Activated CD8-positive, alpha-beta memory T cell treated with anti-CD3 and anti-CD28 coated beads for 36 hours (primary cell): Measurements from ENCODE around the gene C19orf73. TPM values are rescaled to one million over a fixed set of nuclear protein-coding genes. Genes with fewer than 3 reads are reported as not detected.
"Not testable (repeated sequence)": the region's sequence is repeated elsewhere in the genome, so short reads cannot be mapped to it uniquely, and the experiment has no call there.

ENCODE experiments used
- CTCF ChIA-PET: fragments of 350-600 bp; sonication (Branson Sonifier 250); formaldehyde crosslinking; loops from one replicate; lab custom pipeline; 2021; ENCODE audit warnings: antibody characterized with exemption; lab: Charles Lee
- POLR2A ChIA-PET: fragments of 350-600 bp; sonication (Branson Sonifier 250); formaldehyde crosslinking; loops from one replicate; lab custom pipeline; 2021; ENCODE audit warnings: antibody characterized with exemption; lab: Charles Lee
- total RNA-seq, 2 experiments: library from RNA; stranded (reverse); gene quantifications; one replicate each; pipeline ENCODE4 v1.2.3, GENCODE V29; 2021

The C19orf73 gene
- total RNA-seq, 2 experiments from 2014 or later = 1.0 to 1.4 TPM

DNA sequence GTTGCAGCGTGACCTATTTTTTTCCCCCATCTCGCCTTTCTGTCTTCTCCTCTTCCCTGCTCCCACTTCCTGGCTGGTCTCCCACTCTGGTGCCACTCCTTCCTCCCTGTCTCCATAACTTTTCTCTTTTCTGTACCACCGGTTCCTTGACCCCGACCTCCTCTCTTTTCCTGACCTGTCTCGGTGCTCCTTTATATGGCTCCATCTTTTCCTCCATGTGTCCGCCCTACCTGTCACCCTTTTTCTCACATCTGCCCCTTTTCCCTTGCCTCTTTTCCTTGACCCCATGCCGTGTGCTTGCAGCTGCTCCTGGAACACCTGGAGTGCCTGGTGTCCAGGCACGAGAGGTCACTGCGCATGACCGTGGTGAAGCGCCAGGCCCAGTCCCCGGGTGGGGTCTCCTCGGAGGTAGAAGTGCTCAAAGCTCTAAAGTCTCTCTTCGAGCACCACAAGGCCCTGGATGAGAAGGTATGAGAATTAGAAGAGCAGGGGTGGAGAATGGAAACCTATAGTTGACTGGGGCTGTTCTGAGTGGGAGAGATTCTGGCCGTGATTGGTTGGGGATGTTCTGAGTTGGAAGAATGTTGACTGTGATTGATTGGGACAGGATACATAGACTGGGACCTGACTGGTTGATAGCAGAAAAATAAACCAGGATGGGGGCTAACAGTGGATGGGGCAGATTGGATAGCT is 9.7 kb upstream of the C19orf73 start:
- ChIA-PET POLR2A (interaction anchor here (1.0 kb wide), 1 partner anchor 14 kb away, joined by 5 read pairs; no protein-coding TSS in a partner anchor), CTCF (interaction anchor here (1.1 to 2.8 kb wide), 6 partner anchors 9 to 70 kb away, joined by 4 to 11 read pairs (median 6); partner anchors contain the start of genes C19orf73, LIN7B and PPFIA3)

DNA sequence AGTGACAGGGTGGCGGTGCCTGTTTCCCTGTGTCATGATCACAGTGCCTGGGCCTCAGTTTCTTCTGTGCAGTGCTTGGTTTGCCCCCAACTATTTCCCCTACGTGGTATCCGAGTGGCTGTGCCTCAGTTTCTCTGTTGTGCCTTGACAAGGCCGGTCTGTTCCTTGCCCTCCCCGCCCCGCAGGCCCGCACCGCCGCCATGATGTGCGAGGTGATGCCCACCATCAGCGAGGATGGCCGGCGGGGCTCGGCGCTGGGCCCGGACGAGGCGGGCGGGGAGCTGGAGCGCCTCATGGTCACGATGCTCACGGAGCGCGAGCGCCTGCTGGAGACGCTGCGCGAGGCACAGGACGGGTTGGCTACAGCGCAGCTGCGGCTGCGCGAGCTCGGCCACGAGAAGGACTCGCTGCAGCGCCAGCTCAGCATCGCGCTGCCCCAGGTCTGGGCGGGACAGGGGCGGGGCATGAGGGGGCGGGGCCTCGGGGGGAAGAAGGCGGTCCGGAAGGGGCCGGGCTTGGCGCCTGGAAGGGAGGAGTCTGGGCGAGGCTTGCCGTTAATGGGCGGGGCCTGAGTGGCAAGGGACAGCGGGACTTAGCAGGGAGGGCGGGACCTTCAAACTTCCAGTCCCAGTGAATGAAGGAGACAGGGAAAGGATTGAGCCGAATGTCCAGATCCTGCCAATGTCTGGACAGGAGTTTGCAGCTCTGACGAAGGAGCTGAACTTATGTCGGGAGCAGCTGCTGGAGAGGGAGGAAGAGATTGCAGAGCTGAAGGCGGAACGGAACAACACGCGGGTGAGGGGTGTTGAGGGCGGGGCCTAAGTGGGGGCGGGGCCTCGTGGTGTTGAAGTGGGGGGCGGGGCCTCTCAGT is 9.0 kb upstream of the C19orf73 start:
- ChIA-PET POLR2A (interaction anchor here (0.6 to 1.0 kb wide), 2 partner anchors 8 to 13 kb away, joined by 3 to 5 read pairs; partner anchors contain the start of gene PPFIA3), CTCF (interaction anchor here (1.0 to 2.8 kb wide), 7 partner anchors 9 to 71 kb away, joined by 3 to 11 read pairs (median 5); partner anchors contain the start of genes C19orf73, LIN7B and PPFIA3)

DNA sequence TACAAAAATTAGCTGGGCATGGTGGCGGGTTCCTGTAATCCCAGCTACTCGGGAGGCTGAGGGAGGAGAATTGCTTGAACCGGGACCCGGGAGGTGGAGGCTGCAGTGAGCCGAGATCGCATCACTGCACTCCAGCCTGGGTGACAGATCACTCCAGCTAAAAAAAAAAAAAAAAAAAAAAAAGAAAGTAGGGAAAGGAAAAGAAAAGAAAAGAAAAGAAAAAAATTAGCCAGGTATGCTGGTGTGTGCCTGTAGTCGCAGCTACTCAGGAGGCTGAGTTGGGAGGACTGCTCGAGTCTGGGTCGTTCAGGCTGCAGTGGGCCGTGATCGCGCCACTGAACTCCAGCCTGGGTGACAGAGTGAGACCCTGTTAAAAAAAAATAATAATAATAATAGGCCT is 8.3 kb upstream of the C19orf73 start:
- ChIA-PET POLR2A (interaction anchor here (1.1 kb wide), 1 partner anchor 13 kb away, joined by 4 read pairs; the partner anchor contains the start of gene LIN7B), CTCF (interaction anchor here (0.6 to 2.4 kb wide), 7 partner anchors 8 to 184 kb away, joined by 3 to 11 read pairs (median 5); partner anchors contain the start of genes C19orf73, LIN7B and PPFIA3)

DNA sequence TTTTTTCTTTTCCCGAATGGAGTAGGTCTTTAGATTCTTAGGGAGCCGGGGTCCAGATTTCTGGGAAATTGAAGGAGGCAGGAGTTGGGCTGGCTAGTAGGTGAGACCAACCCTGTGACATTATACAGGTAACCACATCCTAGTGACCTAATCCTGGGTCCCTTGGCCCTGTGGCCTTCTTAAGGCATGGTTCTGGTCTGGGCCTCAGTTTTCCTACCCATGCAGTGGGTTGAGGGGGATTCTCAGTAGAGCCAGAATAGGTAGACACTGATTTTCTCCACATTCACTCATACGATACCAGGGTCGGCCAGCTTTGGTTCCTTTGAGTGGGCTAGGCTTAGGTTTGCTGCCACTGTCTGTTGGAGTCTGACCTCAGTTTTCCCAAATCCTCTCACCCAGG is 7.6 kb upstream of the C19orf73 start:
- CTCF ChIA-PET = interaction anchor here (0.6 to 2.4 kb wide), 4 partner anchors 12 to 183 kb away, joined by 3 to 11 read pairs (median 8); partner anchors contain the start of gene LIN7B

DNA sequence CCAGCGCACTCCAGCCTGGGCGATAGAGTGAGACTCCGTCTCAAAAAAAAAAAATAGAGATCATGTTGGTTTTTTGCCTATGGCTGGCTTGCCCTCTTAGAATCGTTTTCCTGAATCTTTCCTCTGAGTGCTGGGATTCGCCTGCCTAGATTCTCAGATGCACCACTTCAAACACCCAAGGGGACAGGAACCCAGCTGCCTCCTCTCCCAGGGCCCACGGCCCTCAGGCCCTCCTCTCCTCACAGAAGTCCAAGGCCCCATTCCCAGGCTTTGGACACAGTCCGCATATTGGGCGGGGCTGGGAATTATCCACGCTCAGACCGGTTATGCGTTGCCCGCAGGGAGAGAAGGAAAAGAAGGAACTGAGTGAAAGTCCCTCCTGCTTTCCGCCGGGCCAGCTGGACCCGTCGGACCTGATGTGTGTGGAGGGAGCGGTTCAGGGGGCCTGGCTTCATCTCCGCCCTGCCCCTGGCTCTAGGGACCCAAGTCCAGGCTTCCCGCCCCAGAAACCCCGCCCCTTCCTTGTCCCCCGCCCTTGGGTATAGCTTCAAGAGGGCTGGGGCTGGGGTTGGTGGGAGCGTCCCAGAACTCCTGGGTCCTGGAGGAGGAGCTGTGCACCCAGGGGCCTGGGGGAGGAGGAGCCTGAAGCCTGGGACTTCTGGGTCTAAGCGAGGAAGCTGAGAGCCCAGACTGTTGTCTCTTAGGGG is 6.2 kb upstream of the C19orf73 start:
- ChIA-PET CTCF (interaction anchor here (1.2 to 1.4 kb wide), 2 partner anchors 11 to 27 kb away, joined by 3 to 10 read pairs; partner anchors contain the start of gene LIN7B), POLR2A (no interaction called here)

More for the DNA sequence above, 7.6 kb upstream of the C19orf73 start:
- POLR2A ChIA-PET = interaction anchor here (0.8 to 1.1 kb wide), 2 partner anchors 12 to 22 kb away, joined by 4 to 8 read pairs; partner anchors contain the start of gene LIN7B

DNA sequence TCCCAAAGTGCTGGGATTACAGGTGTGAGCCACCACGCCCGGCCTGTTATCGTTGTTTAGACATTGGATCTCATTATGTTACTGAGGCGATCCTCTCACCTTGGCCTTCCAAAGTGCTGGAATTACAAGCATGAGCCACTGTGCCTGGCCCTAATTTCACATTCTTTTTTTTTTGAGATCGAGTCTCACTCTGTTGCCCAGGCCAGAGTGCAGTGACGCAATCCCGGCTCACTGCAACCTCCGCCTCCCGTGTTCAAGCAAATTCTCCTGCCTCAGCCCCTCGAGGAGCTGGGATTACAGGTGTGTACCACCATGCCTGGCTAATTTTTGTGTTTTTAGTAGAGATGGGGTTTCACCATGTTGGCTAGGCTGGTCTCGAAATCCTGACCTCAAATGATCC is 4.3 kb upstream of the C19orf73 start:
- CTCF ChIA-PET = not testable (repeated sequence)
- POLR2A ChIA-PET = interaction anchor here (0.6 kb wide), 1 partner anchor 142 kb away, joined by 5 read pairs; no protein-coding TSS in a partner anchor

DNA sequence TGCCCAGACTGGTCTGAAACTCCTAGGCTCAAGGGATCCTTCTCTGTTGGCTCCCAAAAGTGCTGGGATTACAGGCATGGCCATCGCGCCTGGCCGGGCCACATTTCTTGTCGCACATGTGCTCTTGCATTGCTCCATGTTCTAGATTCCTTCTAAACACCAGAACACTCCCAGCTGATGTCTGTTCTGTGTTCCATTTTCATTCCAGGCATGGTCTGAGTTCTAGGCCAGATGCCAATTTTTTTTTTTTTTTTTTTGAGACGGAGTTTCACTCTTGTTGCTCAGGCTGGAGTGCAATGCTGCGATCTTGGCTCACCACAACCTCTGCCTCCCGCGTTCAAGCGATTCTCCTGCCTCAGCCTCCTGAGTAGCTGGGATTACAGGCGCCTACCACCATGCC is 2.9 kb upstream of the C19orf73 start:
- POLR2A ChIA-PET = not testable (repeated sequence)

DNA sequence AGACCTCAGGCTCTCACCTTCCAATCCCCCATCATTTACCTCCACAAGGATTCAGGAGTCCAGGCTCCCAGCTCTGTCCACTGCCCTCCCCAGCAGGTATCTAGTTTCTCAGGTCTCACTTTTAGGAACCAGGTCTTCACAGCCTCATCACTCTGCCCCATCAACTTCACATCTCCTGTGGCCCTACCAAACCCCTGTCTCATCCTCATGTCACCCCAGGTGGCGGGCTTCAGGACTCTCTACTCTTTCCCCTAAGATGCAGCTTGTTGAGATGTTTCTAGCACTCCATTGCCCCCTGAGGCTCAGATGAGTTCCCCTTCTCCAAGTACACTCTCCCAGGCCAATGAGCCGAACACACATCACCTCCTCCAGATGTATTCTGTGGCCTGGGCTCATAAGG is 1.9 kb upstream of the C19orf73 start:
- POLR2A ChIA-PET = no interaction called here
- CTCF ChIA-PET = interaction anchor here (1.0 to 1.8 kb wide), 3 partner anchors 9 to 129 kb away, joined by 3 to 6 read pairs (median 3); no protein-coding TSS in a partner anchor

More for the DNA sequence above, 2.9 kb upstream of the C19orf73 start:
- CTCF ChIA-PET = not testable (repeated sequence)

DNA sequence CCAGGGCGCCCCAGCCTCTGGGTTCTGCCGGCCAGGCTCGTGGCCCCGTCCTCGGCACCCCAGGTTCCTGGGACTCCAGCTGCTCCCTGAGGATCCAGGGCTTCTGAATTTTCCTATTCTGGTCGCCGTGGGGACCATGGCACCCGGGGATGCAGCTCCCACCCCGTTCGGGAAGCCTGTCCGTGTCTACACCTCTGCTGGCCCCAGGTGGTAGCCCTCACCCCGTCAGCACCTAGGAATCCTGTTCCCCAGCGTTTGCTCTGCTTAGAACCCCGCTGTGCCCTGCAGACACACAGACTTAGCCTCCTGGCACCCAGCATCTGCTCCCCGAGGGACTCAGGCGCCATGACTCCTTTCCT is 1.4 kb upstream of the C19orf73 start:
- ChIA-PET CTCF (interaction anchor here (1.2 to 2.0 kb wide), 6 partner anchors 8 to 128 kb away, joined by 3 to 7 read pairs (median 5); no protein-coding TSS in a partner anchor), POLR2A (interaction anchor here (0.5 to 1.3 kb wide), 4 partner anchors 8 to 1215 kb away, joined by 3 to 5 read pairs (median 4); no protein-coding TSS in a partner anchor)

DNA sequence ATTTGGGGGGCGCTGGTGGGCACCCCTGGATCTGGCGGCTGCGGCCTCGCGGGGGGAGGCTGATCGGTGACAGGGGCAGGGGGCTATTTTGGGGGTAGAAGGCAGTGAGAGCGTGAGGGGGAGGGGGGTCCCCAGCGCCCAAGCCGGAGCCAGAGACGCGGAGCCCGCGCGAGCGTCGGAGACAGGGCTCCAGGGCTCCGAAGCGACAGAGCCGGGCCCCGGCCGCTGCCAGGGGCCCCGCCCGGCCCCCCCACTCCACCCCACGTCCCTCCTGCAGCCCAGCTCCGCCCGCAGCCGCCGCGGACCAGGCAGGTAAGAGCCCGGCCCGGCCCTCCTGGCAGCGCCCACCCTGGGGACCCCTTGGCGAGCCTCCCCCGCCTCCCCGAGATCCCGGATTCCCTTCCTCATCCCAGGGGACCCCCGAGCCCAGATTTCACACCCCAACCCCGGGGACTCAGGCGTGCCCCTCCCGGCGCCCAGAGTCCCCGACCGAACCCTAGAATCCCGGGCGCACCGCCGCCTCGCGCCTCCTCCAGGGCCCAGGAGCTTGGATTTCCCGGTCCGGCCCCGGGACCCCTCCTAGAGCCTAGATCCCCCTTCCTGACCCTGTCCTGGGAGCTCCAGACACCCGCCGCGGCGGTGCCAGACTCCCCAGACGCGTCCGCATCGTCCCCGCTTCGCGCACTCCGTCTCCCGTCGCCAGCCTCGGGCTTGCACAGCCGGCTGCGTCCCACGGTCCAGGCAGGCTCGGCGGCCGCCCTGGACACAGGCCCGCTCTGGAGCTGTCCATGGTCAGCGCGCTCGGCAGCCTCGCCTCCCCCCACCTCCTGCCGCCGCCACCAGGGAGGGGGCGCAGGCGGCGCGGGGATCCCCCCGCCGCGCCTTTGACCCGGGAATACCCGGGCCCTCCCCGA is 725 bp upstream of the C19orf73 start, which contains the start of gene PPFIA3:
Gene PPFIA3, plus strand, starts transcription at position 134 of the 914 bp plus-strand sequence. CDS start 8,330 bp downstream, outside the sequence.
- POLR2A ChIA-PET = interaction anchor here (0.5 to 1.3 kb wide), 5 partner anchors 8 to 1216 kb away, joined by 3 to 5 read pairs (median 3); no protein-coding TSS in a partner anchor
- CTCF ChIA-PET = interaction anchor here (1.2 to 2.0 kb wide), 6 partner anchors 8 to 127 kb away, joined by 3 to 7 read pairs (median 5); no protein-coding TSS in a partner anchor

DNA sequence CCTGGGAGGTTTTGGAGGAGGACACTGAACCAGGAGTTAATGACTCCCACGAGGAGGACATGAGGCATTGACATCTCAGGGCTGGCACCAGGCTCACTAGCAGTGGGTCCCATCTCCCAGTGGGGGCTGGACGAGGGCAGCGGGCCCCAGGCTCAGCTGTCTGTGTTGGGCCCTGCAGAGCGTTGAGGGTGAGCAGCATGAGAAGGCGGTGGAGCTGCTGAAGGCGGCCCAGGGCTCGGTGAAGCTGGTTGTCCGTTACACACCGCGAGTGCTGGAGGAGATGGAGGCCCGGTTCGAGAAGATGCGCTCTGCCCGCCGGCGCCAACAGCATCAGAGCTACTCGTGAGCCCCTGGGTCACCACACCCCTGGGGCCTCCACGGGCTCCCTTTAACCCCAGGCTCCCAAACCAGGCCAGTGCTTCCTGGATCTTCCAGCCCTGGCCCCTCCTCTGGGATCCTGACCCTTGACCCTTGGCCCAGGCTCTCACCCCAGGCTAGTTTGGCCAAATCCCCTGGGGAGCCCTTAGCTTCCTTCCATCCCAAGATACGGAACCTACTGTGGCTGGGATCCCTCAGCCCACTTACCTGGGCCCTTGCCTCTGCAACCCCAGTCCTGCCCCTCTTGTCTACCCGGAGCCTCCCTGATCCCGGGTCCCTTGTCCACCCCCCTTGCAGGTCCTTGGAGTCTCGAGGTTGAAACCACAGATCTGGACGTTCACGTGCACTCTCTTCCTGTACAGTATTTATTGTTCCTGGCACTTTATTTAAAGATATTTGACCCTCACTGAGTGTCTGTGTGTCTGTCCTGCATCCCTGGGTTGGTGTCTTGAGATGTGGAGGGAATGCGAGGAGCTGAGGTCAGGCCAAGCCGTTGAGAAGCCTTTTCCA is 1.0 kb downstream of the C19orf73 start:
- POLR2A ChIA-PET = no interaction called here
- CTCF ChIA-PET = interaction anchor here (0.6 to 2.0 kb wide), 6 partner anchors 10 to 182 kb away, joined by 3 to 7 read pairs (median 4); no protein-coding TSS in a partner anchor

DNA sequence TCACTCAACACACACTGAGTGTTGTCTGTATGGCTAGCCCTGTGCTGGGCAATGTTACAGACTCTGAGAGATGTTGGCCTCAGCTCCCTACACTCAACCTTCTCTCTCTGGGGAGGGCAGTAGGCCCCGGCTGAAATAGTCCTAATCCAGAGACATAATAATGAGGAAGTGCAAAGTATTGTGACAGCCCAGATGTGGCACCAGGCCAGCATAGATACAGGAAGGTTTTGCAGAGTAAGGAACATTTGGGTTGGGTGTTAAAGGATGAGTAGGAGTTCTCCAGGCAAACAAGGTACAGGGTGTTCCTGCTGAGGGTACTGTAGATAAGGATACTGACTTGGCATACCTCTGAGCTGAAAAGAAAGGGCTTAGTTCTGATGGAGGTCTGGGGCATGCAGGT is 2.4 kb downstream of the C19orf73 start:
- POLR2A ChIA-PET = no interaction called here
- CTCF ChIA-PET = interaction anchor here (0.7 to 1.6 kb wide), 2 partner anchors 10 to 153 kb away, joined by 3 to 4 read pairs; no protein-coding TSS in a partner anchor

DNA sequence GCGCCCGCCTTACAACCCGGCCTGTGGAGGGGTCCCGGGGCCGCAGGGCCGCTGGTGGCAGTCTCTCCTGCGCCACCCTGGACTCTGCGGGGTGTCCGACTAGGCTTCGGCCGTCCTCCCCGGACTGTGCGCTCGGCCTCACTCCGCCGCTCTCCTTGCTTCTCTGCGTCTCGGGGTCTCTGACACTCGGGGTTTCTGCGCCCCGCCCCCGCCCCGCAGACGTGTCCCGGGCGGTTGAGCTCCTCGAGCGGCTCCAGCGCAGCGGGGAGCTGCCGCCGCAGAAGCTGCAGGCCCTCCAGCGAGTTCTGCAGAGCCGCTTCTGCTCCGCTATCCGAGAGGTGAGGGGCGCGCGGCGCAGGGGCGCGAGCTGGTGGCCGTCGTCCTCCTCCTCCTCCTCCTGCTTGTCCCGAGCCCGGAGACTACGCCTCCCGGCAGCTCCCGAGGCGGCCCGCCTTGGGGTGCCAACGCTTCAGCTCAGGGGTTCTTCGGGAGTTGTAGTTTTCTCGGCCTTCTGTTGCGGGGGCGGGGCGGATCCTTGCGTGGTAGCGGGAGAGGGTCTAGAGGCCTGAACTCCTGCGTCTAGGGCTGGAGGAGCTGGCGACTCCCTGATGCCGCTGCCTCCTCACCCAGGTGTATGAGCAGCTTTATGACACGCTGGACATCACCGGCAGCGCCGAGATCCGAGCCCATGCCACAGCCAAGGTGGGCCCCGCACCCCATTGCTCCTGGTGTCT is 4.1 kb downstream of the C19orf73 start:
- POLR2A ChIA-PET = interaction anchor here (1.0 to 1.2 kb wide), 2 partner anchors 12 to 13 kb away, joined by 4 to 5 read pairs; no protein-coding TSS in a partner anchor
- CTCF ChIA-PET = interaction anchor here (0.6 to 2.3 kb wide), 14 partner anchors 9 to 469 kb away, joined by 3 to 17 read pairs (median 4); partner anchors contain the start of gene CA11

DNA sequence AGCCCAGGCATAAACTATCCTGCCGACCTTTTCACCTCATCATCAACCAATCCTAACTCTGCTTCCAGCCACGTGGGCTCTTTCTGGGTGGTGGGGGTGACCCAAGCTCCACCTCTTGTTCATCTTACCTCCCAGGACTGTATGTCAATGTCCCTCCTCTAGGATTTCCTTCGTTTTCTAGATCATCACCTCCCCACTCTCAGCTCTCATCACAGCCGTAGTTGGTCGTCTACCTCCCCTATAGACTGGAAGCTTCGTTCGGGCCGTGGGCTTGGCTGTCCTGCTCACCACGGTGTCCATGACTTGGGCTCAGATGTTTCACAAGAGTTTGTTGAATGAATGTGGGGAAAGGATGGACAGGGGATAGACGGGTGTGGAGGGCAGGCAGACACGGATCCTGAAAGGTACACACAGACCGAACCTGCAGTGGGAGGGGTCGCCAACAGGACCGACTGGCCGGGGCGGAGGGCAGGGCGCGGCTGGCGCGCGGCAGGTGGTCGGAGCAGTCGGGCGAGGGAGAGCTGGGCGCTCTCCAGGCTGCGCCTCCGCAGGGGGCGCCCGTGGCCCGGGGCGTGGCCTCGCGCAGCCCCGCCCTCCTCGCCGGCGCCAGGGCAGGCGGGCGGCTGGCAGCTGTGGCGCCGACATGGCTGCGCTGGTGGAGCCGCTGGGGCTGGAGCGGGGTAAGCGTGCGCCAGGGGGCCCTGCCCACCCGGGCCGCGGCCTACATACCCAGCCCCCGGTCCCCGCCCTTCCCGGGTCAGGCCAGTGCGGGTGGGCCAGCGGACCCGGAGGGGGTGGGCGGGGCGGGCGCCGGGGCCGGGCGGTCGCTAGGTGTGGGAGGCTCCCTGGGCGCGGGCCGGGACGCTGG is 4.9 kb downstream of the C19orf73 start, which contains the start of gene LIN7B:
Gene LIN7B, plus strand, starts transcription at position 609 of the 868 bp plus-strand sequence. Its CDS starts 35 bp downstream, at position 644.
- CTCF ChIA-PET = interaction anchor here (0.6 to 2.3 kb wide), 17 partner anchors 8 to 468 kb away, joined by 3 to 17 read pairs (median 4); partner anchors contain the start of genes CA11 and FTL
- POLR2A ChIA-PET = interaction anchor here (0.6 to 1.2 kb wide), 4 partner anchors 13 to 30 kb away, joined by 3 to 5 read pairs (median 4); no protein-coding TSS in a partner anchor
